GM12874 (cell line): ENCODE results near the gene API5.

Experiments used
- CTCF ChIP-seq: IDR thresholded peaks from 2 replicates; pipeline ENCODE4 v1.5.1; 2011; ENCODE audit warnings: low read depth, mild to moderate bottlenecking, control low read depth, low read length, moderate library complexity; ENCODE audit not compliant: insufficient read depth

Gene API5

GRCh38 chr11:43366677-43367076 lies 54.9 kb downstream of the API5 start:
- no peak for TF ChIP-seq CTCF

- no peak for TF ChIP-seq CTCF
Observed at GRCh38 chr11:43367382-43368178, 55.8 kb downstream of the API5 start.

GRCh38 chr11:43376065-43376464 lies 64.3 kb downstream of the API5 start:
- TF ChIP-seq CTCF, result no peak

- no peak for TF ChIP-seq CTCF
Observed at GRCh38 chr11:43376594-43376993, 64.8 kb downstream of the API5 start.

- TF ChIP-seq CTCF, result no peak
Observed at GRCh38 chr11:43377389-43377788, 65.6 kb downstream of the API5 start.

- no peak for TF ChIP-seq CTCF
Observed at GRCh38 chr11:43378897-43379296, 67.1 kb downstream of the API5 start.

GRCh38 chr11:43381802-43382201 lies 70.0 kb downstream of the API5 start:
- no peak for TF ChIP-seq CTCF

- no peak for TF ChIP-seq CTCF
Observed at GRCh38 chr11:43382614-43383013, 70.8 kb downstream of the API5 start.
